Endothelial cell (in vitro differentiated cells): ENCODE data around the gene KCNJ4. TPM values are rescaled to one million over a fixed set of nuclear protein-coding genes. Genes with fewer than 3 reads are reported as not detected.

ENCODE experiments used
- DNase-seq: peaks from one replicate; pipeline ENCODE4 v3.0.0; 2021; ENCODE audit warnings: low spot score
- H3K27ac Mint-ChIP-seq: one replicate; pipeline ENCODE4 v1.8.0; 2021; ENCODE audit warnings: mixed read lengths, inconsistent platforms; ENCODE audit not compliant: unreplicated experiment
- H3K27me3 Mint-ChIP-seq: one replicate; pipeline ENCODE4 v1.8.0; 2021; ENCODE audit warnings: mild to moderate bottlenecking, moderate library complexity, mixed read lengths, inconsistent platforms; ENCODE audit not compliant: unreplicated experiment
- H3K36me3 Mint-ChIP-seq: one replicate; pipeline ENCODE4 v1.8.0; 2021; ENCODE audit warnings: mild to moderate bottlenecking, low read depth, mixed read lengths, inconsistent platforms; ENCODE audit not compliant: unreplicated experiment
- H3K4me1 Mint-ChIP-seq: one replicate; pipeline ENCODE4 v1.8.0; 2021; ENCODE audit warnings: mild to moderate bottlenecking, mixed read lengths, inconsistent platforms; ENCODE audit not compliant: unreplicated experiment
- H3K4me3 Mint-ChIP-seq: one replicate; pipeline ENCODE4 v1.8.0; 2021; ENCODE audit warnings: mild to moderate bottlenecking, mixed read lengths, inconsistent platforms; ENCODE audit not compliant: unreplicated experiment
- H3K9me3 Mint-ChIP-seq: one replicate; pipeline ENCODE4 v1.8.0; 2021; ENCODE audit warnings: mixed read lengths, inconsistent platforms; ENCODE audit not compliant: unreplicated experiment
- CTCF ChIP-seq: fragments of 200-600 bp; sonication (generic); IDR thresholded peaks from one replicate; pipeline ENCODE4 v1.5.0; 2021; ENCODE audit warnings: antibody characterized with exemption; ENCODE audit not compliant: unreplicated experiment
- total RNA-seq: library from RNA; stranded (reverse); fragmentation: NEBNext Ultra II Directional; extraction: Animal tissue kit (Norgen Biotek cat#: 25700); gene quantifications from one replicate; pipeline ENCODE4 v1.2.1, GENCODE V29; 2021; ENCODE audit not compliant: unreplicated experiment

The KCNJ4 gene
- total RNA-seq, 1 donor from 2014 or later, result 0.21 TPM

GRCh38 chr22:38417252-38418060, 37.5 kb downstream of the KCNJ4 start:
- no peak overlapping the region for H3K27ac Mint-ChIP-seq
- H3K4me1 Mint-ChIP-seq, result peaks cover 3% of the 10 kb centered on the region
- no peaks in the 10 kb centered on the region for H3K36me3 Mint-ChIP-seq
- no peaks in the 10 kb centered on the region for H3K9me3 Mint-ChIP-seq
- peaks cover 3% of the 10 kb centered on the region for H3K27me3 Mint-ChIP-seq
- no peak for TF ChIP-seq CTCF
- DNase-seq, result no peak
- no peak overlapping the region for H3K4me3 Mint-ChIP-seq

GRCh38 chr22:38416621-38417251, 38.3 kb downstream of the KCNJ4 start:
- peaks cover 3% of the 10 kb centered on the region for H3K27me3 Mint-ChIP-seq
- no peak for TF ChIP-seq CTCF
- peak overlapping the region; percentile 13 for H3K27ac Mint-ChIP-seq
- no peaks in the 10 kb centered on the region for H3K36me3 Mint-ChIP-seq
- H3K4me1 Mint-ChIP-seq, result no peaks in the 10 kb centered on the region
- no peak for DNase-seq
- no peak overlapping the region for H3K4me3 Mint-ChIP-seq
- H3K9me3 Mint-ChIP-seq, result no peaks in the 10 kb centered on the region

GRCh38 chr22:38415561-38416321, 39.3 kb downstream of the KCNJ4 start:
- Mint-ChIP-seq H3K36me3 (no peaks in the 10 kb centered on the region), H3K9me3 (no peaks in the 10 kb centered on the region), H3K27me3 (peaks cover 3% of the 10 kb centered on the region), H3K27ac (no peak overlapping the region), H3K4me3 (peak overlapping the region; percentile 24), H3K4me1 (no peaks in the 10 kb centered on the region)
- no peak for TF ChIP-seq CTCF
- DNase-seq, result no peak

GRCh38 chr22:38415046-38415445, 40.0 kb downstream of the KCNJ4 start:
- no peak for DNase-seq
- peaks cover 3% of the 10 kb centered on the region for H3K27me3 Mint-ChIP-seq
- no peak overlapping the region for H3K27ac Mint-ChIP-seq
- H3K4me3 Mint-ChIP-seq, result peak overlapping the region; percentile 24
- H3K9me3 Mint-ChIP-seq, result no peaks in the 10 kb centered on the region
- TF ChIP-seq CTCF, result no peak
- no peaks in the 10 kb centered on the region for H3K4me1 Mint-ChIP-seq
- no peaks in the 10 kb centered on the region for H3K36me3 Mint-ChIP-seq

- Mint-ChIP-seq H3K4me1 (no peaks in the 10 kb centered on the region), H3K27ac (no peak overlapping the region), H3K27me3 (peaks cover 3% of the 10 kb centered on the region), H3K4me3 (no peak overlapping the region), H3K36me3 (no peaks in the 10 kb centered on the region), H3K9me3 (no peaks in the 10 kb centered on the region)
- DNase-seq, result no peak
- TF ChIP-seq CTCF, result no peak
Observed at GRCh38 chr22:38414009-38414395, 41.0 kb downstream of the KCNJ4 start.
